Neural cell (in vitro differentiated cells): ENCODE measurements around the gene OR52W1. TPM values are rescaled to one million over a fixed set of nuclear protein-coding genes. Genes with fewer than 3 reads are reported as not detected.

Experiments used
- H2AFZ ChIP-seq: fragments of 200-600, 300-800 bp; sonication (generic), shearing (Covaris generic); 2 replicates; pipeline ENCODE4 v1.6.0; 2014; ENCODE audit warnings: low read depth, mild to moderate bottlenecking, antibody characterized with exemption, low read length, moderate library complexity
- H3F3A ChIP-seq: fragments of 200-600 bp; shearing (Covaris generic); 2 replicates; pipeline ENCODE4 v1.6.1; 2016; ENCODE audit warnings: mild to moderate bottlenecking, moderate library complexity, mixed read lengths, antibody characterized with exemption, low read length; ENCODE audit not compliant: insufficient read depth, poor library complexity, severe bottlenecking
- H3K27ac ChIP-seq: fragments of 200-600, 300-800 bp; sonication (generic), shearing (Covaris generic); 2 replicates; pipeline ENCODE4 v1.5.1; 2014; ENCODE audit warnings: mild to moderate bottlenecking, low read length, moderate library complexity
- H3K27me3 ChIP-seq: fragments of 300-800, 200-600 bp; sonication (generic), shearing (Covaris generic); 2 replicates; pipeline ENCODE4 v1.6.0; 2014; ENCODE audit warnings: mild to moderate bottlenecking, low read depth, low read length, moderate library complexity; ENCODE audit not compliant: insufficient read depth
- H3K36me3 ChIP-seq: fragments of 300-800, 200-600 bp; sonication (generic), shearing (Covaris generic); 2 replicates; pipeline ENCODE4 v1.5.1; 2014; ENCODE audit warnings: mild to moderate bottlenecking, antibody characterized with exemption, low read length, moderate library complexity; ENCODE audit not compliant: insufficient read depth
- H3K4me2 ChIP-seq: fragments of 300-800, 200-600 bp; sonication (generic), shearing (Covaris generic); 2 replicates; pipeline ENCODE4 v1.6.0; 2014; ENCODE audit warnings: mild to moderate bottlenecking, low read length
- H3K4me3 ChIP-seq: fragments of 300-800, 200-600 bp; sonication (generic), shearing (Covaris generic); 2 replicates; pipeline ENCODE4 v1.5.1; 2014; ENCODE audit warnings: mild to moderate bottlenecking, low read length, moderate library complexity
- H3K79me2 ChIP-seq: fragments of 200-600 bp; shearing (Covaris generic); replicated peaks from 2 replicates; pipeline ENCODE4 v1.6.0; 2014; ENCODE audit warnings: mild to moderate bottlenecking, low read length, moderate library complexity; ENCODE audit not compliant: insufficient read depth
- H3K9ac ChIP-seq: fragments of 300-800, 200-600 bp; sonication (generic), shearing (Covaris generic); 2 replicates; pipeline ENCODE4 v1.6.1; 2016; ENCODE audit warnings: mild to moderate bottlenecking, low read length, mixed read lengths
- H3K9me2 ChIP-seq: fragments of 200-600 bp; shearing (Covaris generic); 2 replicates; pipeline ENCODE4 v1.6.1; 2016; ENCODE audit warnings: mild to moderate bottlenecking, low read length, mixed read lengths; ENCODE audit not compliant: insufficient read depth
- H3K9me3 ChIP-seq: fragments of 200-600, 300-800 bp; sonication (generic), shearing (Covaris generic); 2 replicates; pipeline ENCODE4 v1.6.1; 2016; ENCODE audit warnings: mild to moderate bottlenecking, mixed run types, low read length, moderate library complexity, mixed read lengths
- H4K20me1 ChIP-seq: fragments of 200-600 bp; shearing (Covaris generic); 2 replicates; pipeline ENCODE4 v1.6.1; 2016; ENCODE audit warnings: mild to moderate bottlenecking, mixed run types; ENCODE audit not compliant: insufficient read depth
- CTCF ChIP-seq: fragments of 450-650 bp; IDR thresholded peaks from 2 replicates; pipeline ENCODE4 v1.5.1; 2014; ENCODE audit warnings: antibody characterized with exemption, mild to moderate bottlenecking, moderate library complexity; ENCODE audit not compliant: poor library complexity, severe bottlenecking
- EP300 ChIP-seq: fragments of 450-650 bp; conservative IDR thresholded peaks from 2 replicates; pipeline ENCODE4 v1.6.1; 2014; ENCODE audit warnings: antibody characterized with exemption, mild to moderate bottlenecking, moderate library complexity; ENCODE audit not compliant: poor library complexity, severe bottlenecking
- EZH2 ChIP-seq: fragments of 200-600, 300-800 bp; shearing (Covaris generic), sonication (generic); IDR thresholded peaks from 2 replicates; pipeline ENCODE4 v1.6.1; 2014; ENCODE audit warnings: antibody characterized with exemption, low read length, borderline replicate concordance, mild to moderate bottlenecking; ENCODE audit not compliant: insufficient read depth, poor library complexity, severe bottlenecking
- MXI1 ChIP-seq: fragments of 450-650 bp; conservative IDR thresholded peaks from 2 replicates; pipeline ENCODE4 v1.6.1; 2014; ENCODE audit warnings: antibody characterized with exemption, mild to moderate bottlenecking; ENCODE audit not compliant: poor library complexity, severe bottlenecking
- POLR2AphosphoS5 ChIP-seq: IDR thresholded peaks from 2 replicates; pipeline ENCODE4 v1.6.1; 2012
- RAD21 ChIP-seq: fragments of 450-650 bp; conservative IDR thresholded peaks from 2 replicates; pipeline ENCODE4 v1.6.1; 2014; ENCODE audit warnings: antibody characterized with exemption, mild to moderate bottlenecking, moderate library complexity
- REST ChIP-seq: IDR thresholded peaks from 2 replicates; pipeline ENCODE4 v1.6.1; 2012; ENCODE audit warnings: borderline replicate concordance
- SMC3 ChIP-seq: fragments of 450-650 bp; conservative IDR thresholded peaks from 2 replicates; pipeline ENCODE4 v1.6.1; 2014; ENCODE audit warnings: antibody characterized with exemption, mild to moderate bottlenecking, moderate library complexity; ENCODE audit not compliant: poor library complexity
- TAF1 ChIP-seq: IDR thresholded peaks from 2 replicates; pipeline ENCODE4 v1.6.1; 2012; ENCODE audit warnings: low read depth
- polyA plus RNA-seq: library from polyadenylated mRNA; depleted of rRNA; stranded (reverse); fragments of >200 nt; gene quantifications from 2 replicates; pipeline ENCODE4 v1.2.3, GENCODE V29; 2014

OR52W1 gene
- polyA plus RNA-seq, 1 donor from 2014 or later = not detected

GRCh38 chr11:6225024-6225423, 26.0 kb downstream of the OR52W1 start:
- Histone ChIP-seq H4K20me1 (no peaks in the 10 kb centered on the region), H3K79me2 (peaks cover 33% of the 10 kb centered on the region), H3K4me3 (no peak overlapping the region), H3K9ac (no peak overlapping the region), H3F3A (no peaks in the 10 kb centered on the region), H3K9me2 (no peaks in the 10 kb centered on the region), H3K4me2 (no peak overlapping the region), H3K27me3 (no peaks in the 10 kb centered on the region), H3K27ac (no peak overlapping the region), H2AFZ (no peak overlapping the region), H3K36me3 (peaks cover 11% of the 10 kb centered on the region), H3K9me3 (no peaks in the 10 kb centered on the region)
- no peak for TF ChIP-seq EP300
- no peak for TF ChIP-seq TAF1
- no peak for TF ChIP-seq CTCF
- TF ChIP-seq EZH2 = no peak
- no peak for TF ChIP-seq MXI1
- TF ChIP-seq RAD21 = no peak
- no peak for TF ChIP-seq POLR2AphosphoS5
- TF ChIP-seq SMC3 = no peak
- no peak for TF ChIP-seq REST

DNA sequence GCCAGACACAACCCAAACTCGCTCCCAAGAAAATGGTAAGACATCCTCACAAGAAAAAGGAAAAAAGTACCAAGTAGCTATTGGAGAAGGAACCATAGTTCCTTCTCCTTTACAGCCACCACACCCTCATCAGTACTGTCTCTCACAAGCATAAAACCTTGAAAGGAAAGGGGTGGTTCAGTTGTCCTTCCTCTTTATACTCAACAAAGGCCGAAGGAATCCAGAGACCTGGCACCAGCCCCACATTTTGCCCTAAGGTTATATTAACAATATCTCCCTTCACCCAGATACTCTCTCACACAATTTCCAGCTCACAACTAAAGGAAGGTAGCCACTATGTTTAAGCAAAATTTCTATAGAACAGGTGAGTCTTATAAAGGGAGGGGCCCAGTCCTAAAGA, 26.9 kb downstream of the OR52W1 start:
- Histone ChIP-seq H4K20me1 (no peaks in the 10 kb centered on the region), H3K36me3 (peaks cover 11% of the 10 kb centered on the region), H3K9ac (no peak overlapping the region), H3K27ac (no peak overlapping the region), H3F3A (no peaks in the 10 kb centered on the region), H3K9me2 (no peaks in the 10 kb centered on the region), H3K79me2 (peaks cover 42% of the 10 kb centered on the region), H3K4me3 (no peak overlapping the region), H2AFZ (no peak overlapping the region), H3K4me2 (no peak overlapping the region), H3K9me3 (no peaks in the 10 kb centered on the region), H3K27me3 (no peaks in the 10 kb centered on the region)
- TF ChIP-seq RAD21 (no peak), TAF1 (no peak), CTCF (no peak), SMC3 (no peak), MXI1 (no peak), EZH2 (no peak), EP300 (no peak), REST (no peak), POLR2AphosphoS5 (no peak)
